Measurements from ENCODE around the gene TMEM87A.
"Not testable (repeated sequence)": the region's sequence is repeated elsewhere in the genome, so short reads cannot be mapped to it uniquely, and the experiment has no call there.

TMEM87A gene, protein sequence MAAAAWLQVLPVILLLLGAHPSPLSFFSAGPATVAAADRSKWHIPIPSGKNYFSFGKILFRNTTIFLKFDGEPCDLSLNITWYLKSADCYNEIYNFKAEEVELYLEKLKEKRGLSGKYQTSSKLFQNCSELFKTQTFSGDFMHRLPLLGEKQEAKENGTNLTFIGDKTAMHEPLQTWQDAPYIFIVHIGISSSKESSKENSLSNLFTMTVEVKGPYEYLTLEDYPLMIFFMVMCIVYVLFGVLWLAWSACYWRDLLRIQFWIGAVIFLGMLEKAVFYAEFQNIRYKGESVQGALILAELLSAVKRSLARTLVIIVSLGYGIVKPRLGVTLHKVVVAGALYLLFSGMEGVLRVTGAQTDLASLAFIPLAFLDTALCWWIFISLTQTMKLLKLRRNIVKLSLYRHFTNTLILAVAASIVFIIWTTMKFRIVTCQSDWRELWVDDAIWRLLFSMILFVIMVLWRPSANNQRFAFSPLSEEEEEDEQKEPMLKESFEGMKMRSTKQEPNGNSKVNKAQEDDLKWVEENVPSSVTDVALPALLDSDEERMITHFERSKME

DNA sequence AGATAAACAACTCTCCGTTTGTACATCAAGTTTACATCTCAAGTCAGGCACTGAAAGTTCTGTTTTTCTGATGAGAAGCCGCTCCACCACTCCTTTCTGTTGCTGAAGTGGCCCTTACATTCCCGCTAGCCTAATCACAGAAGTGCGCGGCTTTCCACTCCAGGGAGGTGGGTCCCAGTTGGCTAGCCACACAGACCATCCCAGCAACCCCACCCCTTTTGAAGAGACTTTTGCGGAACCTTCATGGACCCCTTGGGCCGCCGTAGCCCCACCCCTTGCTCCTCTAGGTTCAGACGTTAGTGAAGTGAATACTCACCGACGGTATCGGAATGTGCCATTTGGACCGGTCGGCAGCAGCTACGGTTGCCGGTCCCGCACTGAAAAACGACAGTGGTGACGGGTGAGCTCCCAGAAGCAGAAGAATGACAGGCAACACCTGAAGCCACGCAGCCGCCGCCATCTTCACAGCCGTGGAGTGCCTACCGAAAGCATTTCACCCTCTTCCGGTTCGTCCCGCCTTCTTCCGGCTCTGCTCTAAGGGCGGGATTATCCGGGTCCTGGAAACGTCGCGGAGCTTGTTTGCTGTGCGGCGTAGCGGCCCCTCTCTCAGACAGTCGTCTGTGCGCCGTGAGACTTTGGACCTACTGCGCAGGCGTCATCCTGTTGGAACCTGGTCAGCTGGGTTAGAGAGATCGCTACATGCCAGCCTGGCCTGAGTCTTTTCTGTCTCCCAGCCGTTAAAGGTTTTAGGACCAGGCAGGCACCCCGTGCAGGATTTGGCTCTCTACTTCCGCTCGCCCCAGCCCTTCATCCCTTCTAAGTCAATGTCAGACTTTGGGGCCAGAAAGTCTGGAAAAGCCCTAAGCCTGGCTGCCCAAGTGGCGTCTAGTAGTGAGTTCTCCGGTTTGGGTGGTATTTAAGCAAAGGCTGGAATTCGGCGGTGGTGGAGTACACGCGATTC, at the start of gene TMEM87A, which contains the start of gene GANC:
TSS of gene TMEM87A (minus strand) at position 495 of the 961 bp plus-strand sequence. CDS start at position 460, 35 bp downstream.
TSS of gene GANC (plus strand) at position 263 of the 961 bp plus-strand sequence. CDS start 1,281 bp downstream, outside the sequence.
- DNase-seq, result peak; percentile 97 to 99

DNA sequence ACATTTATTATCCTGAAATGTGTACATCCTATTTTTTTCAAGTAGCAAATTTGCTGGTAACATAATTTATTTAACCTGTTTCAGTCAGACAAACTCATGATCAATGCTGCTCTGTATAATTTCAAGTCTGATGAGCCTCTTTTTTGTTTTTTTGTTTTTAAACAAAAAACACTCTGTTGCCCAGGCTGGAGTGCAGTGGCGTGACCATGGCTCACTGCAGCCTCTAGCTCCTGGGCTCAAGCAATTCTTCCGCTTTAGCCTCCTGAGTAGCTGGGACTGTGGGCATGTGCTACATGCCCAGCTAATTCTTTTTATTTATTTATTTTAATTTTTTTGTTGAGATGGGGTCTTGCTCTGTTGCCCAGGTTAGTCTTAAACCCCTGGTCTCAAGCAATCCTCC, 46.0 kb upstream of the TMEM87A start:
- DNase-seq, result no peak

DNA sequence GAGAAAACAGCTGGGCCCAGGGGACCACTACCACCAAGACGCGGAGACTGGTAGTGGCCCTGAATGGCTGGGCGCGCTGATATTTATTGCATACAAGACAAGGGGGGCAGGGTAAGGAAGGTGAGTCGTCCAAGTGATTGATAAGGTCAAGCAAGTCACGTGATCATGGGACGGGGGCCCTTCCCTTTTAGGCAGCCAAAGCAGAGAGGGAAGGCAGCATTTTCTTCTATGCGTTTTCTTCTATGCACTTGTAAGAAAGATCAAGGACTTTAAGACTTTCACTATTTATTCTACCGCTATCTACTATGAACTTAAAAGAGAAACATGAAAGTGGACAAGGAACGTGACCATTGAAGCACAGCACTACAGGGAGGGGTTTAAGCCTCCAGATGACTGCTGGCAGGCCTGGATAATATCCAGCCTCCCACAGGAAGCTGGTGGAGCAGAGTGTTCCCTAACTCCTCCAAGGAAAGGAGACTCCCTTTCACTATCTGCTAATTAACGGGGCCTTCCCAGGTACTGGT, 43.1 kb upstream of the TMEM87A start:
- not testable (repeated sequence) for DNase-seq

DNA sequence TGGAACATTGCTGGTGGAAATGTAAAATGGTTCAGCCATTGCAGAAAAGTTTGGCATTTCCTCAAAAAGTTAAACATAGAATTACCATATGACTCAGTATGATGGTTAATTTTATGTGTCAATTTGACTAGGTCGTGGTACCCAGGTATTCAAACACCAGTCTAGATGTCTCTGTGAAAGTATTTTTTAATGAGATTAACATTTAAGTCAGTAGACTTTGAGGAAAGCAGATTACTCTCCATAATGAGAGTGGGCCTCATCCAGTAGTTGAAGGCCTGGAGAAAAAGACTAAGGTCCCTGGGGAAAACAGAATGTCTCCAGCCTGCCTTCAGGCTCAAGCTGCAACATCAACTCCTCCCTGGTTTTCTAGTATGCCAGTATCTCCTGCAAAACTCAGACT, 42.3 kb upstream of the TMEM87A start:
- DNase-seq, result no peak

DNA sequence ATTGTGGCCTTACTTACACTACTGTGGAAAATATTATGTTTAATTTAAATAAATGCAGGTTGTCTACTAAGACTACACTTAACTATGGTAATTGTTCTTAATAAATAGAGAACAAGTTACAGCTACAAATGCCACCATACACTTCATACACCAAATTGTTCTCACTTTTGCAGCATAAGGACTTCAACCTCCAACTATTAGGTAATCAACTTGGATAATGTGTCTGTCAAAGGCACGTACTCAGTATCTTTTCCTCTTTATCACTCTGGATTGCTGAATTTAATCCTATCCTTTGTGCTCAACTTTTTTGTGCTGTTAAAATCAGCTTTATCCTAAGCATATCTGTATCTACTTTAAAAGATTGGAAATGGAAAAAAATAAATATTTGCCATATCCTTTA, 41.6 kb upstream of the TMEM87A start:
- DNase-seq, result no peak

DNA sequence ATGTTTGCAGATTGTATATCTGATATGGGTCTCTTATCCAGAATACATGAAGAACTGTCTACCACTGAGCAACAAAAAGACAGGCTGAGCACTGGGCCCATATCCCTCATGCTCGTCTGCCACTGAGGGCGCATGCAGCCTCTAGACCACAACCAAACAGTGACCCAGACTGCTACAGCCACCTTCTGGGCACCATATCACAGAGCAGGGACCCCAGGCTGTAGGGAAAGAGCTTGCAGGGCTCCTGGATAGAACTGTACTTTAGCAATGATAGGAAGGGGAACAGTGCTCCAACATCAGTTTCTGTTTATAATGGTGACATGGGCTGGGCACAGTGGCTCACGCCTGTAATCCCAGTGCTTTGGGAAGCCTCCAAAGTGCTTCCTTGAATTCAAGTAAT, 40.2 kb upstream of the TMEM87A start:
- no peak for DNase-seq

DNA sequence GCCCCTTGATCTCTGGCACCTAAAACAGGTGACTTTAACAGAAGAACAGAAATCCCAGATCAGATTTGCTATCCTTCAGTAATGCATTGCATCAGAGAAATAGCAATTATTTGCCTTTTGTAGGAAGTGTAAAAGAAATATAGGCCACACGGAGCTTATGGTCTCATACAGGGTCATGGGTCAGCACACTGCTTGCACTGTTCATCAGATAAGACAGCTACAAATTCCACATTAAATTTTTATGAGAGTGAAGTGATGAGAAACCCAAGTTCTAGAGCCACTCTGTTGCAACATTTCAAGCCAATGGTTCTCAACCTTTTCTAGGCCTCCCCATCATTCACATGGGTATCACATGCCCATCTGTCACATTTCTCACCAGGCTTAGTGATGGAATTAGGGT, 33.4 kb upstream of the TMEM87A start:
- no peak for DNase-seq

DNA sequence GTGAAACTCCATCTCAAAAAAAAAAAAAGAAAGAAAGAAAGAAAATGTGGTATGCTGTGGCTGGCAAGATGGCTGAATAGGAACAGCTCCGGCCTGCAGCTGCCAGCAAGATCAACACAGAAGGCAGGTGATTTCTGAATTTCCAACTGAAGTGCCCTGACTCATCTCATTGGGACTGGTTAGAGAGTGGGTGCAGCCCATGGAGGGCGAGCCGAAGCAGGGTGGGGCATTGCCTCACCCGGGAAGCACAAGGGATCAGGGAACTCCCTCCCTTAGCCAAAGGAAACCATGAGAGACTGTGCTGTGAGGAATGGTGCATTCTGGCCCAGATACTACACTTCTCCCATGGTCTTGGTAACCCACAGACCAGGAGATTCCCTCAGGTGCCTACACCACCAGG, 27.8 kb upstream of the TMEM87A start:
- not testable (repeated sequence) for DNase-seq

DNA sequence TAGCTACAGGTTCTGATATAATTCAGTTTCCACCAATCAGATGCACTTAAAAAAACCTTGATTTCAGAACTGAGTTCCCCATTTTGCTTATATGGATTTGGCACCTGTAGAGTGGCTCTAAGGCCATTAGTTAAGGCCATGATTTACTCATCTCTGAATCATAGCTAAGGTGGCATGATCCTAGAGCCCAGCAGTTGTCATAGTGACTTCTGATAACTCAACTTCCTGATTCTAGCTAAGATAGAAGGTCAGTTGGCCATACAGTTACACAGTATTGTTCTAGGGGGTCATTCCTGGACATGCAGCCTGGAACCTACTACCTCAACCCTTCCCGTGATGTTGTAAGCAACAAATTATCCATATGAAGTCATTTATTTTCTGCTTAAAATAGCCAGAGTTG, 15.9 kb upstream of the TMEM87A start:
- no peak for DNase-seq

DNA sequence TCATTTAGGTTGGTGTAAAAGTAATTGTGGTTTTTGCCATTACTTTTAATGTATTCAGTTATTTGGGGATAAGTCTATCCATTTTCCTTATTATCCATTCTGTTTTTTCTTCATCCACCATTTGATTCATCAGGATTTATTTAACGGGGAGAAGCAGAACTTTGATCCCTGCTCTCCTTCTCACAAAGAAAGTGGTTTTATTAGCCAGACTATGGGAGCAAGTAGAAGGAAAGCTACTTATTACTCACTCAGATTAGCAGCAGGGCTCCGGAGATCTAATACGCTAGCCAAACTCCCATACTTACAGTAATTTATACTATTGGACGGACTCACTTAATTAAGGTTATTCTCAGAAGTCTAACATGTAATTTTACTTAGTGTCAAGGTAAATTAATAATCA, 14.7 kb upstream of the TMEM87A start:
- no peak for DNase-seq

DNA sequence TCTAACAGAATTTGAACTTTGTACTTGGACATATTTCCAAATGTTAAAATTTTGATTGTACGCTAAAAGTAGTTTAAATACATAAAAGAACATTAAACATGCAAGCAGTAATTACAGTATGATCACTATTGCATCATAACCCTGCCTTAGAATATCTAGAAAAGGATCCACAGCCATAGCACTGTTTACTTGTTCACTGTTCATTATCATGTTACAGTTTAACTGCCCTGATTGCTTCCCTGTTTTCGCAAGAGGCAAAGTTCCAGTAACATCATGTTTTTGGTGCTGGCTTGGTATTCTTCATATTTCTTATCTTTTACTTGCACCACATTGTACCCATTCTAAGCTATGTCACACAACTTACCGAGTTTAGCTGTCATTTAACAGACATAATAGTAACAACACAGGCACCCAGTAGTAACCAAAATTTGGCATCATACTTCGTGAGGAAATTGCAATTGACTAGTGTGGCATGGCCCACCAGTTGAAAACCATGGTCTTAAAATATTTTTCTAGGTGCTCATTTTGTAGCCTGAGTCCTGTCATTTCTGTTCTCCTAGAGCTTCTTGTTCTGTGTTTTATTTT, 13.3 kb upstream of the TMEM87A start:
- DNase-seq, result no peak

DNA sequence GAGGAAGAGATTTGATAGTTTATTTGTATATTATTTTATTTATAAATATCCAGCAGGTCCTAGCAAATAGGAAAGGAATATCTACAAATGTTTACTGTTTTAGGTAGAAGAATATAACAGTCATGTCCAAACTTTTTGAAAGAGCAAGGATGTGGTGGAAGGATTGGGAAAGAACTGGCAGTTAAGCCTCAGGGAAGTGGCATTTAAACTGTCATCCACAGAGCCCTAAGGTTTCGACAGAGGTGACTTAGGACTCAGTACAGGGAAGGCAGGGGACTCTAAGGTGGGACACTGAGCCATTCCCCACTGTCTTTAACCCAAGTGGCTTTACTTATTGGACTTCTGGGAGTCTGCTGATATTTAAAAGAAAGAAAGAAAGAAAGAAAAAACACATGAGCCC, 11.8 kb upstream of the TMEM87A start:
- no peak for DNase-seq

DNA sequence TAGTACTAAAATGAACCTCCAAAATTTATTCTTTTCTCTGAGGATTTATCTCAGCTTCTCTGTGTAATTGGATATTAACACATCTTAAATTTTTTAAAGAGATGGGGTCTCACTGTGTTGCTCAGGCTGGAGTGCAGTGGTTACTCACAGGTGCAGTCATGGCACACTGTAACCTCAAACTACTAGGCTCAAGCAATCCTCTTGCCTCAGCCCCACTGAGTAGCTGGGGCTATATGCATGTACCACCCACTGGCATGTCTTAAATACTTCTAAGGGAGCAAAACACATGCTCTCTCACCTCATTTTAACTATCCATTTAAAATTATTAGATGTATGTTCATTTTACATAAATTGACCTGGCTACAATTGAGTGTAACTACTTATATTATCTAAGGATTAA, 11.3 kb upstream of the TMEM87A start:
- no peak for DNase-seq

DNA sequence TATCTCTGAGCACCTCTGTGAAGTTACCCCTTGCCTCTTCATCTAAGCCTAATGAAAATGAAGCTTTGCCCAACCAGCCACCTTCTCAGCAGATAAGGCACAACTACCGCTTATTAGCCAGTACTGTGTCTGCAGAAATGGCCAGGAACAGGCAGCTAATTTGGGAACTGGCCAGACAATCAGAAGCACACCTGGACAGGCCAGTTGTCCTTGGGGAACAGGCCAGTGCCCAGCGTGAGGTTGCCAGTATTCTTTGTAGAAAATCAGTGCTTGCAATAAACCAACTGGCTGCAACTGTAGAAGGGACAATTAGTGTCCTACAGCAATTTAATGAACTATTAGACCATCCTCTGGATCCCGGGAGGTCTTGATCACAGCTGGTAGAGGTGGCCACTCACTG, 10.4 kb upstream of the TMEM87A start:
- no peak for DNase-seq

DNA sequence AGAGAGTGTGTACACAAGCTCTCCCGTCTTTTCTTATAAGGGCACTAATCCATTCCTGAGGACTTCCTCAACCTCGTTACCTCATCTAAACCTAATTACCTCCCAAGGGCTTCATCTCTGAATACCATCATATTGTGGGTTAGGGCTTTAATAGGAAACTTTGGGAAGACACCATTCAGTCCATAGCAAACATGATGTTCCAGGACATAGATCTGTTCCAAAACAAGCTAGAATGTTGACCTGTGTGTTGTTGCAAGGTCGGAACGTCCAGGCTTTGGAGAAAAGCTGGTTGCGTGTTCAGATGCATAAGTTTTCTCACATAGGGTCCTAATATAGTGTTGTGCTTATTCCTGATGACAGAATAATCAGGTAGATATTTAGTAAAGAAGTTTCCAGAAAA, 9.7 kb upstream of the TMEM87A start:
- no peak for DNase-seq

DNA sequence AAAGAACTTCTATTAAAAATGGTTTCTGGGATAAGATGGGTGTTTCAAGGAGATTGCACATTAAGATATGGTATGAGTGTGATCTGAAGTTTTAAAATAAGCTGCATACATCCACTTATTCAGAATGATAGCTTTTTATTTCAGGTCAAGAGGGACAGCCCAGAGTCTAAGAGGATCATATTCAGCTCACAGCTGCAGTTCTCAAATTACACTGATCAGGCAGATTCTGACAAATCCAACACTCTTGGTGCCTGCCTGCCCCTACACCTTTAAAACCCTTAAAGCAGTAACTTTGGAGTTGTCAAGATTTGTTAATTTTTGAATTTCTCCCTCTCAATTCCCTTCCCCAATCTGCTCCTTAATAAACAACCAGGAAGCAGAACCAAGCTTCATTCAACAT, 9.1 kb upstream of the TMEM87A start:
- no peak for DNase-seq

DNA sequence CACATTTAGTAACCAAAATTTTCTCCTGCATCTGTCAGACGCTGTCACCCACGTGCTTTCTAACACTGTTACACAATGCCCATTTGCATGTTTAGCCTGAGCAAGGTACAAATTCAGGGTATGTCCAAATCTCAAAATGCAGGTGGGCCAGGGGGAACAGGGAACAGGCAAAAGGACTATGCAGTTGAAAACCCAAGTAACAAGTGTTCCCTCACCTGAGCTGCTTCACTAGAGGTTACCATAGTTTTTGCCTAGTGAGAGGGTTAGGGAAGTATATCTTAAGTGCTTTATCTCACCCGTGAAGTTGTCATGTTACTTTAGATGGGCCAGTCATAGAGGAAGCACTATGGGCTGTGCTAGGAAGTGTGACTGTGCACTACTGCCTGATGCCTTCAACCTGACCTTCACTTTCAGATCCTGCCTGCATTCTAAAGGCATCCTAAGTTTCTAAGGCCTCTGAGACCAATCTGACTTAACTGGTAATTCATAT, 6.0 kb upstream of the TMEM87A start:
- no peak for DNase-seq

DNA sequence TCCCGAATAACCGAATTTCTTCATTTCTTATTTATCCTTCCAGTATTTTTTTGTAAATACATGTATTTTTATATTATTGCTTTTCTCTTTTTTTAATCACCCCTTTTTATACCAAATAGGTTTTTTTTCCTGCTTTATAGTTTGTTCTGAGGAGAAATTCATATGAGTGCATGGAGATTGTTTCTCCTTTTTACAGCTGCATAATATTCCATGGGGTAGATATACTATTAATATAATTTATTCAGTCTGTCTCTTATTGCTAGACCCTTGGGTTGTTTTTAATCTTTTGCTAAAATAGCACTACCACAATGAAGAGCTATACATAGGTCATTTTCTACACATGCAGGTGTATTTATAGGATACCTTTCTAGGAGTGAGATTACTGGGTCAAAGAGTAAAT, 3.5 kb upstream of the TMEM87A start:
- no peak for DNase-seq

DNA sequence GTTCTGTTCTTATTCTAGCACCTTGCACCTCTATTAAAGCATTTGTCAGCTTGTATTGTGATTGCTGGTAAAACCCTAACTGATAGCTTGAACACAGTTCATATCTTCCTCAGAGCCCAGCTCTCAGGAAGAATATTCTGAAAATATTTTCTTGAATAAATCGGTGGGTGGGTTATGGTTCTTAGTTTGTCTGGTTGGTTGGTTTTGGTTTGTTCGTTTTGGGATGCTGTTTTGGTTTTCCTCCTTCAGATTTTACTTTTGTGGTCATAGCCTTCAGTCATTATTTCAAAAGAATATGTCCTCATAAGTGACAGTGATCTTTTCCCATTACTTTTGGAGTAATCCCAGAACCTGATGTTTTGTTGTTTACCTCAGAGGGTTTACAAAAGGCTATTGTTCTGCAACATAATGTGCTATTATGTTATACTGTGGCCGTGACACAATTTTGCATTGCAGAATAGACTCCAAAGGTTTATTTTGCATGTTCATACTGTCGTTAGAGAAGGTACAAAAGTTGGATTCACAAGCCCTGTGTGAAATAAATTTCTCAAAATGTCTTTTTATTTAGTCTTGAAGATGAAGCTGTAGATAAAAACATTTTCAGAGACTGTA, 2.7 kb upstream of the TMEM87A start:
- peak in 1 of 2 experiments; percentile 12 for DNase-seq

DNA sequence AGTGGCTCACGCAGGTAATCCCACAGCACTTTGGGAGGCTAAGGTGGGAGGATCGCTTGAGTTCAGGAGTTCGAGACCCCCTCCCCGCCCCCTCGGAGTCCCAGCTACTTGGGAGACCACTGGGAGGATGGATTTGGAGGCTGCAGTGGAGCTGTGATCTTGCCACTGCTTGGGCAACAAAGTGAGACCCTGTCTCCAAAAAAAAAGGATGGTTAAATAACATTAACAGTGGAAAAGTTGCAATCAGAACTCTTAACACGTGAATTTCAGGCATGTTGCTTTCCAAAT, 1.4 kb upstream of the TMEM87A start:
- DNase-seq, result no peak

DNA sequence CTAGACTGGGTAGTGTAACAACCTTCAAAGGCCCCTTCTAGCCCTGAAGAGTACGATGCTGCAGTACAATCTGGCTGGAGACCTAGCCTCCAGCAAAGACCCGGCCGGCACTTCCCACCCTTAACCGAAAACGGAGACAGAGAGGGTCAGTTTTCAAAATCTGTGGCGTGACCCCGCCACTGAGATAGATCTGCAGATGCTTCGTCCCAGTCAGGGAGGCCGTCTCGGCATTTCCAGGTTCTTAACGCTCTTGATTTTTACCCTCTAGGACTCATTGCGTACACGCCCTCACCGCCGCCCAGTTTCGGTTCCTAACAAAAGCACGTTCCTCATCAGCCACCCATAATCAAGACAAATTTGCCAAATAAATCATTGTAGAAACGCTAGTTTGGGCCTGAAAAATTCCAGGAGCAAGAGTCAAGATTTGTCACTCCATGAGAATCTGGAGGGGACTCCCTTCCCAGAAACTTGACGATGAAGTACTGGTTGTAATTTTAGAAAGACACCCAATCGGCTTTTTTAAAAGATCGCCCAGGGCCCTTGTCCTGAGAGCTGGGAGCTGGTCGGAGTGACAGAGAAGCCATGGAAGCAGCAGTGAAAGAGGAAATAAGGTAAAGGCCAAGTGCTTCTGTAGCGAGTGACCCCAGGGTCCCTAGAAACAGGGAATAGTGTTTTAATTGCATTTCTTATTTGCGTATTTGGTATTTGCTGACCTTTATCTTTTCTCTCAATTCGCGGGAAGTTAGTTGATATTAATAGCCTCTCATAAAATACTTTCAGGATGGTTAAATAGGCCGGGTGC, 868 bp upstream of the TMEM87A start:
- DNase-seq, result peak; percentile 29 to 57

DNA sequence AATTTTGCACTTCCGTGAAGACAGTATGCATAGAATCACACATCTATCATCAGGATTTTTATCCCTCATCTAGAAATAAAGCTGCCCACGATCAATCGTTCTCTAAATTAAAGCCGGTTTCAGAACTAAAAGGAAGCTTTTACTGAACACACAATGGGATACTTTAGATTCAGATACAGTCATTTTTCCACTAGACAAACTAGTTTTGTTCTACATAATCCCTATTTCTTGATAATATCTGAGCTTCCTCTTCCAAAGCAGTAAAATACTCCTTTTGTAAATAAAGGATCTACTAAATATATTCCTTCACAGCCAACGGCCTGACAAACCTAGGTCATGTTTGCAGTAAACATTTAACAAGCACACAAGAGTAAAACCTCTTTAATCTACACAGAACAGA, 2.2 kb downstream of the TMEM87A start:
- DNase-seq, result no peak
